OCI-LY3 (cell line): ENCODE measurements around the gene CTBP2.
"Not testable (repeated sequence)": the region's sequence is repeated elsewhere in the genome, so short reads cannot be mapped to it uniquely, and the experiment has no call there.

Source experiments
- H2AFZ ChIP-seq: fragments of 200-600, 300-600 bp; shearing (Covaris generic); 2 replicates; pipeline ENCODE4 v1.6.0; 2014; ENCODE audit warnings: antibody characterized with exemption, low read depth, low read length
- H3K27ac ChIP-seq: fragments of 200-600, 300-600 bp; sonication (generic); 2 replicates; pipeline ENCODE4 v1.5.1; 2014; ENCODE audit warnings: mild to moderate bottlenecking, low read length, moderate library complexity, mixed read lengths
- H3K27me3 ChIP-seq: fragments of 200-600, 300-600 bp; sonication (generic); 2 replicates; pipeline ENCODE4 v1.6.1; 2014; ENCODE audit warnings: low read depth, low read length, mixed read lengths
- H3K36me3 ChIP-seq: fragments of 200-600, 300-600 bp; sonication (generic); replicated peaks from 2 replicates; pipeline ENCODE3; 2014; ENCODE audit warnings: low read depth, low read length, mixed read lengths
- H3K4me1 ChIP-seq: fragments of 300-600, 200-600 bp; sonication (generic); 2 replicates; pipeline ENCODE4 v1.6.1; 2014; ENCODE audit warnings: low read length, mixed read lengths
- H3K4me2 ChIP-seq: fragments of 200-600, 300-600 bp; sonication (generic); 2 replicates; pipeline ENCODE4 v1.6.1; 2014; ENCODE audit warnings: low read length, mixed read lengths
- H3K4me3 ChIP-seq: fragments of 300-600, 200-600 bp; sonication (generic); 2 replicates; pipeline ENCODE4 v1.5.1; 2014; ENCODE audit warnings: antibody characterized with exemption, mild to moderate bottlenecking, low read length, moderate library complexity
- H3K79me2 ChIP-seq: fragments of 300-600, 200-600 bp; shearing (Covaris generic); 2 replicates; pipeline ENCODE4 v1.6.1; 2014; ENCODE audit warnings: mild to moderate bottlenecking, low read length, mixed read lengths
- H3K9ac ChIP-seq: fragments of 300-600, 200-600 bp; shearing (Covaris generic); 2 replicates; pipeline ENCODE4 v1.6.0; 2014; ENCODE audit warnings: mild to moderate bottlenecking, low read length, moderate library complexity
- H3K9me3 ChIP-seq: fragments of 200-600, 300-600 bp; shearing (Covaris generic); 2 replicates; pipeline ENCODE4 v1.6.1; 2014; ENCODE audit warnings: low read length, mixed read lengths; ENCODE audit not compliant: insufficient read depth
- H4K20me1 ChIP-seq: fragments of 200-600, 300-600 bp; sonication (generic); 2 replicates; pipeline ENCODE4 v1.6.1; 2016; ENCODE audit warnings: low read length, mixed read lengths; ENCODE audit not compliant: insufficient read depth
- EZH2phosphoT487 ChIP-seq: fragments of 200-600 bp; shearing (Covaris generic); IDR thresholded peaks from 2 replicates; pipeline ENCODE4 v1.6.1; 2018; ENCODE audit warnings: antibody characterized with exemption, mixed run types, low read depth
- TF ChIP-seq, protein P1 (sequence below): fragments of 200-600, 300-600 bp; sonication (generic); IDR thresholded peaks from 2 replicates; pipeline ENCODE4 v1.5.1; 2014; ENCODE audit warnings: antibody characterized with exemption, low read length, low read depth

CTBP2 gene

GRCh38 chr10:124989526-124989925, 170.8 kb downstream of the CTBP2 start:
- H3K27me3 ChIP-seq: no peaks in the 10 kb centered on the region
- TF ChIP-seq, protein P1, sequence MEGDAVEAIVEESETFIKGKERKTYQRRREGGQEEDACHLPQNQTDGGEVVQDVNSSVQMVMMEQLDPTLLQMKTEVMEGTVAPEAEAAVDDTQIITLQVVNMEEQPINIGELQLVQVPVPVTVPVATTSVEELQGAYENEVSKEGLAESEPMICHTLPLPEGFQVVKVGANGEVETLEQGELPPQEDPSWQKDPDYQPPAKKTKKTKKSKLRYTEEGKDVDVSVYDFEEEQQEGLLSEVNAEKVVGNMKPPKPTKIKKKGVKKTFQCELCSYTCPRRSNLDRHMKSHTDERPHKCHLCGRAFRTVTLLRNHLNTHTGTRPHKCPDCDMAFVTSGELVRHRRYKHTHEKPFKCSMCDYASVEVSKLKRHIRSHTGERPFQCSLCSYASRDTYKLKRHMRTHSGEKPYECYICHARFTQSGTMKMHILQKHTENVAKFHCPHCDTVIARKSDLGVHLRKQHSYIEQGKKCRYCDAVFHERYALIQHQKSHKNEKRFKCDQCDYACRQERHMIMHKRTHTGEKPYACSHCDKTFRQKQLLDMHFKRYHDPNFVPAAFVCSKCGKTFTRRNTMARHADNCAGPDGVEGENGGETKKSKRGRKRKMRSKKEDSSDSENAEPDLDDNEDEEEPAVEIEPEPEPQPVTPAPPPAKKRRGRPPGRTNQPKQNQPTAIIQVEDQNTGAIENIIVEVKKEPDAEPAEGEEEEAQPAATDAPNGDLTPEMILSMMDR: no peak
- TF ChIP-seq EZH2phosphoT487: no peak
- H4K20me1 ChIP-seq: peaks cover 7% of the 10 kb centered on the region; the same call in 1 of the 2 replicates
- no peak overlapping the region for H2AFZ ChIP-seq
- no peak overlapping the region for H3K9ac ChIP-seq
- peaks cover 3% of the 10 kb centered on the region for H3K36me3 ChIP-seq
- peaks cover 13% of the 10 kb centered on the region; the same call in 1 of the 2 replicates for H3K4me1 ChIP-seq
- H3K79me2 ChIP-seq: no peaks in the 10 kb centered on the region
- H3K27ac ChIP-seq: no peak overlapping the region
- H3K4me3 ChIP-seq: no peak overlapping the region
- no peaks in the 10 kb centered on the region for H3K9me3 ChIP-seq
- H3K4me2 ChIP-seq: no peak overlapping the region

- not testable (repeated sequence) for H2AFZ ChIP-seq, H3K27me3 ChIP-seq, H3K79me2 ChIP-seq, H4K20me1 ChIP-seq, H3K4me2 ChIP-seq, H3K9ac ChIP-seq, H3K27ac ChIP-seq, H3K4me3 ChIP-seq, H3K36me3 ChIP-seq, H3K9me3 ChIP-seq
- peaks cover 13% of the 10 kb centered on the region; the same call in 1 of the 2 replicates for H3K4me1 ChIP-seq
Observed at GRCh38 chr10:124988753-124989152, 171.6 kb downstream of the CTBP2 start.

DNA sequence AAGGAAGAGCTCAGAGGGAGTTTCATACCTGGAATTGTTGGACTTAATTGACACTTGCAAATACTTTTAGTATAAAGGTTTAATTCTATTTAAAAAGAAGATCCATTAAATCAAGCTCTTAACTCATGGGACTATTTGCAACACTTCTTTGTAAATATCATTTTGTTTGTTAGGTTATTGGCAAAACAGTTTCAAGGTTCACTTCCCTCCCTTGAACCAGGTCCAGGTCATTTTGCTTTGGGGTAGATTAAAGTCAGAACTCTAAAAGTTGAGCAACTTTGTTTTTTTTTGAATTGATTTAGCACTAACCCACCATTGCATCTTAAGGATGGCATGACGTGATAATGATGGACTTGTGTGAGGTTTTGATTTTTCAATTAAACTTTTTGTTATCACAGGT, 172.6 kb downstream of the CTBP2 start:
- Histone ChIP-seq H3K27me3 (no peaks in the 10 kb centered on the region), H3K27ac (no peak overlapping the region), H3K4me1 (peaks cover 13% of the 10 kb centered on the region; the same call in 1 of the 2 replicates), H2AFZ (no peak overlapping the region), H3K36me3 (peaks cover 6% of the 10 kb centered on the region), H4K20me1 (peaks cover 7% of the 10 kb centered on the region; the same call in 1 of the 2 replicates), H3K4me2 (no peak overlapping the region), H3K9ac (no peak overlapping the region), H3K9me3 (no peaks in the 10 kb centered on the region), H3K79me2 (no peaks in the 10 kb centered on the region), H3K4me3 (no peak overlapping the region)
- TF ChIP-seq, protein P1: no peak
- TF ChIP-seq EZH2phosphoT487: no peak

DNA sequence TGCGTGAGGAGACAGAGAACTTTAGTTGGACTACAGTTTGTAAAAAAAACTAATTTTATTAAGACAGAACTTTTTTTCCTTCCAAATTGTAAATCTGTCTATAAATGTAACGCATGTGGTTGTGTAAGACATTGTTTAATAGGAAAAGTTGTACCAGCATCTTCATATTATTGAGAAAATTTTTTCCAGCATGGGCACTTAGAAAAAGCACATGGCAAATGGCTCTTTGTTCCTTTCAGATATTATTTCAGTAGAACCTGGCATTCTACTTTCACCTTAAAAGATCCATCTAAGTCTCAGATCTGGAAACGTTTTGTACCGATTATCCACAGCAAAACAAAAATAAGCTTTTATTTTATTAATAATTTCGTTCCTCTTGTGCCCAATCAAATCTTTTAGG, 175.2 kb downstream of the CTBP2 start:
- Histone ChIP-seq H3K9ac (no peak overlapping the region), H3K27ac (no peak overlapping the region), H3K4me1 (0 out of 2 replicates have a peak, but pooled peaks cover 3% of the 10 kb centered on the region), H3K9me3 (no peaks in the 10 kb centered on the region), H3K79me2 (no peaks in the 10 kb centered on the region), H2AFZ (no peak overlapping the region), H4K20me1 (peaks cover 10% of the 10 kb centered on the region), H3K36me3 (peaks cover 10% of the 10 kb centered on the region), H3K27me3 (no peaks in the 10 kb centered on the region), H3K4me2 (no peak overlapping the region), H3K4me3 (no peak overlapping the region)
- no peak for TF ChIP-seq EZH2phosphoT487
- TF ChIP-seq, protein P1: no peak
